DOHH2 (cell line): Measurements from ENCODE around the gene KIF26B.

Source experiments
- EZH2phosphoT487 ChIP-seq: fragments of 200-600 bp; sonication (generic); IDR thresholded peaks from 2 replicates; pipeline ENCODE4 v1.6.1; 2017; ENCODE audit warnings: borderline replicate concordance, mild to moderate bottlenecking, antibody characterized with exemption, low read length, moderate library complexity, mixed read lengths
- TF ChIP-seq, protein P1 (sequence below): fragments of 200-600 bp; sonication (generic); IDR thresholded peaks from one replicate; pipeline ENCODE4 v1.5.1; 2014; ENCODE audit warnings: antibody characterized with exemption, mild to moderate bottlenecking, low read depth, low read length; ENCODE audit not compliant: poor library complexity, severe bottlenecking

DNA sequence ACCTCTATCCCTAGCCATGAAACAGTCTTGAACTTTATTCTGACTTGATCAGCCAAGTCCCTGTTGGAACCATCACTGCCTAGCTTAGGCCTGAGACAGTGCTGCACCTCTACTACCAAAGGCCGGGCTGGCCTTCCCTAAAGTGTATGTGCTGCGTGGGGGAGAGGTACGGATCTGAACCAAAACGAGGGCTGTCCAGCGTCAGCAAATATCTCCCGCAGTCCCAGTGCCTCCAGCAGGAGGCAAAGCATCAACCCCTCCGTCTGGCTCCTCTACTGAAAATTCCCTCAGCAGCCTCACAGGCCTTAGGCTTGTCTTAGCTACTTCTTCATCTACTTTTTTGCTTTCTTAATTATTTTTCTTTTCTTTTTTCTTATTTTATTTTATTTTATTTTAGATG lies 33.3 kb upstream of the KIF26B start:
- TF ChIP-seq, protein P1, sequence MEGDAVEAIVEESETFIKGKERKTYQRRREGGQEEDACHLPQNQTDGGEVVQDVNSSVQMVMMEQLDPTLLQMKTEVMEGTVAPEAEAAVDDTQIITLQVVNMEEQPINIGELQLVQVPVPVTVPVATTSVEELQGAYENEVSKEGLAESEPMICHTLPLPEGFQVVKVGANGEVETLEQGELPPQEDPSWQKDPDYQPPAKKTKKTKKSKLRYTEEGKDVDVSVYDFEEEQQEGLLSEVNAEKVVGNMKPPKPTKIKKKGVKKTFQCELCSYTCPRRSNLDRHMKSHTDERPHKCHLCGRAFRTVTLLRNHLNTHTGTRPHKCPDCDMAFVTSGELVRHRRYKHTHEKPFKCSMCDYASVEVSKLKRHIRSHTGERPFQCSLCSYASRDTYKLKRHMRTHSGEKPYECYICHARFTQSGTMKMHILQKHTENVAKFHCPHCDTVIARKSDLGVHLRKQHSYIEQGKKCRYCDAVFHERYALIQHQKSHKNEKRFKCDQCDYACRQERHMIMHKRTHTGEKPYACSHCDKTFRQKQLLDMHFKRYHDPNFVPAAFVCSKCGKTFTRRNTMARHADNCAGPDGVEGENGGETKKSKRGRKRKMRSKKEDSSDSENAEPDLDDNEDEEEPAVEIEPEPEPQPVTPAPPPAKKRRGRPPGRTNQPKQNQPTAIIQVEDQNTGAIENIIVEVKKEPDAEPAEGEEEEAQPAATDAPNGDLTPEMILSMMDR, result no peak
- no peak for TF ChIP-seq EZH2phosphoT487
